H1 (cell line): ENCODE measurements around the gene GPHB5.

ENCODE experiments used
- EZH2 ChIP-seq: fragments of 200-600 bp; sonication (generic); IDR thresholded peaks from 2 replicates; pipeline ENCODE4 v1.7.1; 2012; ENCODE audit warnings: low read depth, mild to moderate bottlenecking, moderate library complexity, low read length, inconsistent platforms; ENCODE audit not compliant: severe bottlenecking
- POLR2AphosphoS5 ChIP-seq: IDR thresholded peaks from 2 replicates; pipeline ENCODE4 v1.6.1; 2011; ENCODE audit warnings: low read depth, low read length
- RFX5 ChIP-seq: IDR thresholded peaks from 2 replicates; pipeline ENCODE4 v1.6.1; 2011; ENCODE audit warnings: low read depth, low read length, improper control_type of control experiment, borderline replicate concordance
- TBP ChIP-seq: IDR thresholded peaks from 2 replicates; pipeline ENCODE4 v1.6.1; 2011; ENCODE audit warnings: low read depth, low read length, improper control_type of control experiment
- TF ChIP-seq, protein P1 (sequence below), 3 experiments: IDR thresholded peaks; 1 replicate in 2 of 3; 2 replicates in 1 of 3; pipeline versions ENCODE4 v1.5.1 to v1.6.1; 2011; ENCODE audit warnings: low read length in 3 of 3, mild to moderate bottlenecking in 3 of 3, inconsistent platforms in 2 of 3, low read depth in 1 of 3, moderate library complexity in 1 of 3; ENCODE audit not compliant: insufficient read depth in 1 of 3; ENCODE audit errors: control extremely low read depth in 1 of 3

DNA sequence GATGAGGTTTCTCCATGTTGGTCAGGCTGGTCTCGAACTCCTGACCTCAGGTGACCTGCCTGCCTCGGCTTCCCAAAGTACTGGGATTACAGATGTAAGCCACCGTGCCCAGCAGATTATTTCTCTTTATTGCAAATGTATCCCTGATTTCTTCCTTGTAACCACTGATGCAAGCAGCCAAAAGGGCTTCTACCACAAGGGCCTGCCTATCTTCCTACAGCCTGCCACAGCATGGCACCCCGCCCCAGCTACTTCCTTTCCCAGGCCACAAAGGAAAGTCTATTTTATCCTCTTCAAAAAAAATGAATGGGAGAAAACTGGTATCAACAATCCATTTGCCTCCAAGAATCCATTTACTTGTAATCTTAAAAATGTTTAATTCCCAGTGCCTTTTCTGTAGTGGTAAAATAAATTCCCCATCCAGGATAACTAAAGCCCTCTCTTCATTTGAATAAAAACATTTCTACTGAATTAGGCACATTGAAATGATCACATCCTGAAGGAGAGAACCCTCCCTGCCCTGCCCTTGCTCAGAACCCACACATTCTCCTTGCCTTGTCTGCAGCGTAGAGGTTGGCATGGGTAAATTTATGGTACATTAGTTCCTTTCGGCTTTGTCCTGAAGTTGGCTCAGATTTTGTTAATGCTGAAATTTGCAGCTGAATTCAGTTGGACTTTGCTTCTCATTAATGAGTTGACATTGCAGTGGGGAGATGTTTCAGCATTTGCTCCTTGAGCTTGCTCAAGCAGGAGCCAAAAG, 19.2 kb downstream of the GPHB5 start:
- TF ChIP-seq RFX5: no peak
- no peak for TF ChIP-seq TBP
- TF ChIP-seq, protein P1, sequence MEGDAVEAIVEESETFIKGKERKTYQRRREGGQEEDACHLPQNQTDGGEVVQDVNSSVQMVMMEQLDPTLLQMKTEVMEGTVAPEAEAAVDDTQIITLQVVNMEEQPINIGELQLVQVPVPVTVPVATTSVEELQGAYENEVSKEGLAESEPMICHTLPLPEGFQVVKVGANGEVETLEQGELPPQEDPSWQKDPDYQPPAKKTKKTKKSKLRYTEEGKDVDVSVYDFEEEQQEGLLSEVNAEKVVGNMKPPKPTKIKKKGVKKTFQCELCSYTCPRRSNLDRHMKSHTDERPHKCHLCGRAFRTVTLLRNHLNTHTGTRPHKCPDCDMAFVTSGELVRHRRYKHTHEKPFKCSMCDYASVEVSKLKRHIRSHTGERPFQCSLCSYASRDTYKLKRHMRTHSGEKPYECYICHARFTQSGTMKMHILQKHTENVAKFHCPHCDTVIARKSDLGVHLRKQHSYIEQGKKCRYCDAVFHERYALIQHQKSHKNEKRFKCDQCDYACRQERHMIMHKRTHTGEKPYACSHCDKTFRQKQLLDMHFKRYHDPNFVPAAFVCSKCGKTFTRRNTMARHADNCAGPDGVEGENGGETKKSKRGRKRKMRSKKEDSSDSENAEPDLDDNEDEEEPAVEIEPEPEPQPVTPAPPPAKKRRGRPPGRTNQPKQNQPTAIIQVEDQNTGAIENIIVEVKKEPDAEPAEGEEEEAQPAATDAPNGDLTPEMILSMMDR (IDR thresholded peaks at IDR 0.05; ENCODE audit: control extremely low read depth in 1 of 3, insufficient read depth in 1 of 3, low read depth in 1 of 3, low read length in 3 of 3): no peak
- TF ChIP-seq EZH2: no peak
- no peak for TF ChIP-seq POLR2AphosphoS5
